Sigmoid colon (tissue), 7 donors: ENCODE data around the gene EPSTI1. TPM values are rescaled to one million over a fixed set of nuclear protein-coding genes. Genes with fewer than 3 reads are reported as not detected.

ENCODE experiments used
- DNase-seq: peaks from one replicate; pipeline ENCODE4 v3.0.0-alpha.2; 2019
- H3K27ac ChIP-seq, 4 donors: fragments of 200-600 bp; sonication (generic); one replicate each; pipeline ENCODE4 v1.5.1; 2016 to 2019; ENCODE audit warnings: mild to moderate bottlenecking in 1 of 4
- H3K27me3 ChIP-seq, 3 donors: fragments of 200-600 bp; sonication (generic); one replicate each; pipeline ENCODE4 v1.5.1; 2019; ENCODE audit warnings: mild to moderate bottlenecking in 1 of 3
- H3K36me3 ChIP-seq, 4 donors: fragments of 200-600 bp; sonication (generic); one replicate each; pipeline ENCODE4 v1.5.1; 2016 to 2019
- H3K4me1 ChIP-seq, 4 donors: fragments of 200-600 bp; sonication (generic); one replicate each; pipeline ENCODE4 v1.5.1; 2017 to 2019
- H3K4me3 ChIP-seq, 4 donors: fragments of 200-600 bp; sonication (generic); one replicate each; pipeline ENCODE4 v1.5.1; 2017 to 2019; ENCODE audit warnings: mild to moderate bottlenecking in 2 of 4, moderate library complexity in 1 of 4
- H3K9me3 ChIP-seq, 4 donors: fragments of 200-600 bp in 3 of 4; sonication (generic) in 3 of 4; one replicate each; pipeline versions ENCODE4 v1.5.1 to v1.6.1; 2013 to 2019
- CTCF ChIP-seq, 4 experiments: fragments of 450-650 bp in 3 of 4; fragments of 200-600 bp in 1 of 4; IDR thresholded peaks; one replicate each; pipeline ENCODE4 v1.5.1; 2016 to 2019; ENCODE audit warnings: antibody characterized with exemption in 4 of 4, mild to moderate bottlenecking in 3 of 4, moderate library complexity in 2 of 4
- EP300 ChIP-seq, 4 donors: sonication (generic); formaldehyde crosslinking; IDR thresholded peaks; one replicate each; pipeline ENCODE4 v1.6.1; 2017; ENCODE audit warnings: antibody characterized with exemption in 4 of 4
- POLR2A ChIP-seq, 2 donors: fragments of 450-650 bp; IDR thresholded peaks; one replicate each; pipeline ENCODE4 v1.6.1; 2016; ENCODE audit warnings: antibody characterized with exemption in 2 of 2, mild to moderate bottlenecking in 2 of 2, moderate library complexity in 2 of 2
- POLR2AphosphoS5 ChIP-seq, 4 donors: sonication (generic); formaldehyde crosslinking; IDR thresholded peaks; one replicate each; pipeline ENCODE4 v1.6.1; 2017; ENCODE audit warnings: antibody characterized with exemption in 4 of 4
- WGBS, 2 donors: extraction: QIAGEN DNeasy Blood & Tissue Kit; methylation state at CpG; one replicate each; pipeline ENCODE4 v1.1.7; 2013; 5-methylcytosine and 5-hydroxymethylcytosine counted together
- intact Hi-C: fragments of 100-400 bp; cut with DNase I; formaldehyde crosslinking; loops from one replicate; pipeline ENCODE4 v1.15.1; 2023
- polyA plus RNA-seq, 3 donors: library from polyadenylated mRNA; stranded (reverse); fragments of 200-250 nt; gene quantifications; one replicate each; pipeline ENCODE4 v1.2.3, GENCODE V29; 2013
- total RNA-seq, 4 donors: library from RNA; depleted of rRNA; stranded (reverse); fragments of >200 nt; gene quantifications; one replicate each; pipeline ENCODE4 v1.1.0, GENCODE V29; 2016
- donor health status: healthy with polysubstance abuse.
- donor health status: Bipolar disorder and iron deficiency.
- donor health status: healthy.

The EPSTI1 gene
- total and polyA plus RNA-seq, 7 donors: 3.0 to 27.8 (median 6.6) TPM

DNA sequence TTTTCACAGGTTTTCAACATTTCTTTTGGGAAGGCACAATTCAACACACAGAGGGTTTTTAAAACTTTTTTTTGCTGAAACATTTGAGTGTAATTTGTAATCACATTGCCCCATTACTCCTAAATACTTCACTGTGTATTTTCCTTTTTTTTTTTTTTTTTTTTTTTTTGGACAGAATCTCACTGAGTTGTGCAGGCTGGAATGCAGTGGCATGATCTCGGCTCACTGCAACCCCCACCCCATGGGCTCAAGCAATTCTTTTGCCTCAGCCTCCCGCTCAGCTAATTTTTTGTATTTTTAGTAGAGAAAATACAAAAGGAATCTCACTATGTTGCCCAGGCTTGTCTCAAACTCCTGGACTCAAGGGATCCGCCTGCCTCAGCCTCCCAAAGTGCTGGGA is 16.6 kb upstream of the EPSTI1 start:
- Histone ChIP-seq H3K36me3 (no peaks in the 10 kb centered on the region), H3K27me3 (no peaks in the 10 kb centered on the region), H3K27ac (no peak overlapping the region), H3K4me1 (peaks cover 0 to 10% (median 0%) of the 10 kb centered on the region in 4 donors), H3K4me3 (no peak overlapping the region), H3K9me3 (no peaks in the 10 kb centered on the region)
- no peak for DNase-seq
- intact Hi-C loops: no loop called here
- 92 to 93% methylated on average over 3 of the region's 3 CpGs for WGBS, 2 donors
- TF ChIP-seq CTCF (IDR thresholded peaks at IDR 0.05): no peak

GRCh38 chr13:43006893-43007631 is 15.0 kb upstream of the EPSTI1 start:
- Histone ChIP-seq H3K27ac (no peak overlapping the region), H3K4me3 (no peak overlapping the region), H3K4me1 (peaks cover 0 to 10% (median 0%) of the 10 kb centered on the region in 4 donors), H3K27me3 (no peaks in the 10 kb centered on the region), H3K36me3 (no peaks in the 10 kb centered on the region), H3K9me3 (no peaks in the 10 kb centered on the region)
- WGBS, 2 donors: 58 to 59% methylated on average over 3 of the region's 3 CpGs
- TF ChIP-seq CTCF (IDR thresholded peaks at IDR 0.05) (no peak), POLR2A (IDR thresholded peaks at IDR 0.05) (no peak), POLR2AphosphoS5 (IDR thresholded peaks at IDR 0.05) (no peak), EP300 (IDR thresholded peaks at IDR 0.05) (no peak)
- intact Hi-C loops: no loop called here
- no peak for DNase-seq

- peaks cover 0 to 10% (median 0%) of the 10 kb centered on the region in 4 donors for H3K4me1 ChIP-seq
- WGBS, 2 donors: 93 to 94% methylated on average over 3 of the region's 3 CpGs
- intact Hi-C loops: no loop called here
- H3K36me3 ChIP-seq: no peaks in the 10 kb centered on the region
- H3K4me3 ChIP-seq: no peak overlapping the region
- H3K27me3 ChIP-seq: no peaks in the 10 kb centered on the region
- no peak for DNase-seq
- H3K9me3 ChIP-seq: no peaks in the 10 kb centered on the region
- peak overlapping the region in 1 of 4 donors; percentile 72 for H3K27ac ChIP-seq
- TF ChIP-seq POLR2AphosphoS5 (IDR thresholded peaks at IDR 0.05) (no peak), POLR2A (IDR thresholded peaks at IDR 0.05) (no peak), EP300 (IDR thresholded peaks at IDR 0.05) (no peak), CTCF (IDR thresholded peaks at IDR 0.05) (no peak)
These were observed 13.6 kb upstream of the EPSTI1 start for GRCh38 chr13:43005460-43006236.

DNA sequence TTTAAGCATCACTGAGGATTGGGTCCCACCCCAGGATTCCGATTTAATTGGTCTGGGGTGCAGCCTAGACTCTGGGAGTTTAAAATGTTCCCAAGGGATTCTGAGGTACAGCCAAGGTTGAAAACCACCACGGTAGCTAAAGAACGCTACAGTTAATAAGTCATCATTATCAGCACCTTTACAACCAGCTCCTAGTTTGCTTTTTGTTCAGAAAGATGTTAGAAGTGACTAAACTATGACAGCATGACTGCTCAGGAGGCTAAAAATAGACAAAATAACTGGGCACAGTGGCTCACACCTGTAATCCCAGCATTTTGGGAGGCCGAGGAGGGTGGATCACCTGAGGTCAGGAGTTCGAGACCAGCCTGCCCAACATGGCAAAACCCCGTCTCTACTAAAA is 11.7 kb upstream of the EPSTI1 start:
- H3K4me1 ChIP-seq: peaks cover 0 to 10% (median 0%) of the 10 kb centered on the region in 4 donors
- 94 to 96% methylated on average over 6 of the region's 6 CpGs for WGBS, 2 donors
- intact Hi-C loops: no loop called here
- no peaks in the 10 kb centered on the region for H3K36me3 ChIP-seq
- H3K4me3 ChIP-seq: no peak overlapping the region
- TF ChIP-seq POLR2AphosphoS5 (IDR thresholded peaks at IDR 0.05): no peak
- no peak for TF ChIP-seq CTCF (IDR thresholded peaks at IDR 0.05)
- no peak for TF ChIP-seq EP300 (IDR thresholded peaks at IDR 0.05)
- TF ChIP-seq POLR2A (IDR thresholded peaks at IDR 0.05): no peak
- H3K9me3 ChIP-seq: no peaks in the 10 kb centered on the region
- DNase-seq: no peak
- no peaks in the 10 kb centered on the region for H3K27me3 ChIP-seq
- H3K27ac ChIP-seq: no peak overlapping the region
